OCI-LY3 (cell line): ENCODE measurements around the gene CHRM4.

Experiments
- H2AFZ ChIP-seq: fragments of 200-600, 300-600 bp; shearing (Covaris generic); 2 replicates; pipeline ENCODE4 v1.6.0; 2014; ENCODE audit warnings: antibody characterized with exemption, low read depth, low read length
- H3K27ac ChIP-seq: fragments of 200-600, 300-600 bp; sonication (generic); 2 replicates; pipeline ENCODE4 v1.5.1; 2014; ENCODE audit warnings: mild to moderate bottlenecking, low read length, moderate library complexity, mixed read lengths
- H3K27me3 ChIP-seq: fragments of 200-600, 300-600 bp; sonication (generic); 2 replicates; pipeline ENCODE4 v1.6.1; 2014; ENCODE audit warnings: low read depth, low read length, mixed read lengths
- H3K36me3 ChIP-seq: fragments of 200-600, 300-600 bp; sonication (generic); replicated peaks from 2 replicates; pipeline ENCODE3; 2014; ENCODE audit warnings: low read depth, low read length, mixed read lengths
- H3K4me1 ChIP-seq: fragments of 300-600, 200-600 bp; sonication (generic); 2 replicates; pipeline ENCODE4 v1.6.1; 2014; ENCODE audit warnings: low read length, mixed read lengths
- H3K4me2 ChIP-seq: fragments of 200-600, 300-600 bp; sonication (generic); 2 replicates; pipeline ENCODE4 v1.6.1; 2014; ENCODE audit warnings: low read length, mixed read lengths
- H3K4me3 ChIP-seq: fragments of 300-600, 200-600 bp; sonication (generic); 2 replicates; pipeline ENCODE4 v1.5.1; 2014; ENCODE audit warnings: antibody characterized with exemption, mild to moderate bottlenecking, low read length, moderate library complexity
- H3K79me2 ChIP-seq: fragments of 300-600, 200-600 bp; shearing (Covaris generic); 2 replicates; pipeline ENCODE4 v1.6.1; 2014; ENCODE audit warnings: mild to moderate bottlenecking, low read length, mixed read lengths
- H3K9ac ChIP-seq: fragments of 300-600, 200-600 bp; shearing (Covaris generic); 2 replicates; pipeline ENCODE4 v1.6.0; 2014; ENCODE audit warnings: mild to moderate bottlenecking, low read length, moderate library complexity
- H3K9me3 ChIP-seq: fragments of 200-600, 300-600 bp; shearing (Covaris generic); 2 replicates; pipeline ENCODE4 v1.6.1; 2014; ENCODE audit warnings: low read length, mixed read lengths; ENCODE audit not compliant: insufficient read depth
- H4K20me1 ChIP-seq: fragments of 200-600, 300-600 bp; sonication (generic); 2 replicates; pipeline ENCODE4 v1.6.1; 2016; ENCODE audit warnings: low read length, mixed read lengths; ENCODE audit not compliant: insufficient read depth
- CTCF ChIP-seq: fragments of 200-600, 300-600 bp; sonication (generic); IDR thresholded peaks from 2 replicates; pipeline ENCODE4 v1.5.1; 2014; ENCODE audit warnings: antibody characterized with exemption, low read length, low read depth
- EZH2phosphoT487 ChIP-seq: fragments of 200-600 bp; shearing (Covaris generic); IDR thresholded peaks from 2 replicates; pipeline ENCODE4 v1.6.1; 2018; ENCODE audit warnings: antibody characterized with exemption, mixed run types, low read depth

The CHRM4 gene

GRCh38 chr11:46418751-46419150, 27.2 kb upstream of the CHRM4 start:
- Histone ChIP-seq H3K4me1 (peaks cover 14% of the 10 kb centered on the region), H3K27ac (no peak overlapping the region), H3K9me3 (no peaks in the 10 kb centered on the region), H3K36me3 (peaks cover 16% of the 10 kb centered on the region), H3K27me3 (no peaks in the 10 kb centered on the region), H3K4me2 (no peak overlapping the region), H3K9ac (no peak overlapping the region), H3K4me3 (no peak overlapping the region), H2AFZ (no peak overlapping the region), H3K79me2 (no peaks in the 10 kb centered on the region), H4K20me1 (peaks cover 5% of the 10 kb centered on the region; the same call in 1 of the 2 replicates)
- TF ChIP-seq CTCF (no peak), EZH2phosphoT487 (no peak)

- Histone ChIP-seq H2AFZ (no peak overlapping the region), H3K4me1 (peaks cover 14% of the 10 kb centered on the region), H3K4me3 (no peak overlapping the region), H3K9ac (no peak overlapping the region), H3K9me3 (no peaks in the 10 kb centered on the region), H3K4me2 (no peak overlapping the region), H3K79me2 (no peaks in the 10 kb centered on the region), H3K27ac (no peak overlapping the region), H4K20me1 (peaks cover 5% of the 10 kb centered on the region; the same call in 1 of the 2 replicates), H3K27me3 (no peaks in the 10 kb centered on the region), H3K36me3 (peaks cover 16% of the 10 kb centered on the region)
- TF ChIP-seq CTCF (no peak), EZH2phosphoT487 (no peak)
Observed at GRCh38 chr11:46417711-46418110, 26.1 kb upstream of the CHRM4 start.

GRCh38 chr11:46414879-46415278, 23.3 kb upstream of the CHRM4 start:
- no peak overlapping the region for H3K27ac ChIP-seq
- H3K27me3 ChIP-seq: no peaks in the 10 kb centered on the region
- H3K36me3 ChIP-seq: peaks cover 16% of the 10 kb centered on the region
- H3K4me3 ChIP-seq: no peak overlapping the region
- no peak overlapping the region for H3K9ac ChIP-seq
- no peaks in the 10 kb centered on the region for H3K79me2 ChIP-seq
- peak overlapping the region; percentile 25; the same call in 1 of the 2 replicates for H3K4me2 ChIP-seq
- no peak overlapping the region for H2AFZ ChIP-seq
- H4K20me1 ChIP-seq: peaks cover 5% of the 10 kb centered on the region; the same call in 1 of the 2 replicates
- H3K4me1 ChIP-seq: peaks cover 14% of the 10 kb centered on the region
- TF ChIP-seq CTCF (no peak), EZH2phosphoT487 (no peak)
- no peaks in the 10 kb centered on the region for H3K9me3 ChIP-seq

- no peak overlapping the region for H3K4me2 ChIP-seq
- peaks cover 16% of the 10 kb centered on the region for H3K36me3 ChIP-seq
- H3K27ac ChIP-seq: no peak overlapping the region
Observed at GRCh38 chr11:46414466-46414796, 22.9 kb upstream of the CHRM4 start.

More at GRCh38 chr11:46414466-46414796, 22.9 kb upstream of the CHRM4 start:
- TF ChIP-seq EZH2phosphoT487 (no peak), CTCF (no peak)
- Histone ChIP-seq H3K4me1 (peaks cover 14% of the 10 kb centered on the region), H4K20me1 (peaks cover 5% of the 10 kb centered on the region; the same call in 1 of the 2 replicates), H3K9me3 (no peaks in the 10 kb centered on the region), H3K79me2 (no peaks in the 10 kb centered on the region), H3K9ac (no peak overlapping the region), H2AFZ (no peak overlapping the region), H3K27me3 (no peaks in the 10 kb centered on the region), H3K4me3 (no peak overlapping the region)
